Skeletal muscle satellite cell (primary cell): ENCODE measurements around the gene EPO. TPM values are rescaled to one million over a fixed set of nuclear protein-coding genes. Genes with fewer than 3 reads are reported as not detected.

Source experiments
- H3K27me3 ChIP-seq: 2 replicates; pipeline ENCODE4 v1.7.0; 2013; ENCODE audit warnings: low read length; ENCODE audit not compliant: control insufficient read depth, insufficient read depth
- H3K36me3 ChIP-seq: 2 replicates; pipeline ENCODE4 v1.7.0; 2013; ENCODE audit warnings: mild to moderate bottlenecking, control low read depth, low read length; ENCODE audit not compliant: insufficient read depth
- H3K4me1 ChIP-seq: 2 replicates; pipeline ENCODE4 v1.7.0; 2013; ENCODE audit warnings: low read length; ENCODE audit not compliant: control insufficient read depth, insufficient read depth
- H3K4me2 ChIP-seq: 2 replicates; pipeline ENCODE4 v1.7.0; 2013; ENCODE audit warnings: mild to moderate bottlenecking, low read length
- H3K4me3 ChIP-seq: 2 replicates; pipeline ENCODE4 v1.7.0; 2013; ENCODE audit warnings: low read length
- H3K9ac ChIP-seq: 2 replicates; pipeline ENCODE4 v1.7.0; 2013; ENCODE audit warnings: mild to moderate bottlenecking, low read depth, low read length, moderate library complexity
- H3K9me3 ChIP-seq: replicated peaks from 2 replicates; pipeline ENCODE4 v1.7.0; 2013; ENCODE audit warnings: mild to moderate bottlenecking, control low read depth, low read length
- total RNA-seq: library from RNA; depleted of rRNA; stranded (reverse); fragments of >200 nt; gene quantifications from 2 replicates; pipeline ENCODE4 v1.2.3, GENCODE V29; 2012; rRNA removed

EPO gene
- total RNA-seq, result not detected in 2 replicates

DNA sequence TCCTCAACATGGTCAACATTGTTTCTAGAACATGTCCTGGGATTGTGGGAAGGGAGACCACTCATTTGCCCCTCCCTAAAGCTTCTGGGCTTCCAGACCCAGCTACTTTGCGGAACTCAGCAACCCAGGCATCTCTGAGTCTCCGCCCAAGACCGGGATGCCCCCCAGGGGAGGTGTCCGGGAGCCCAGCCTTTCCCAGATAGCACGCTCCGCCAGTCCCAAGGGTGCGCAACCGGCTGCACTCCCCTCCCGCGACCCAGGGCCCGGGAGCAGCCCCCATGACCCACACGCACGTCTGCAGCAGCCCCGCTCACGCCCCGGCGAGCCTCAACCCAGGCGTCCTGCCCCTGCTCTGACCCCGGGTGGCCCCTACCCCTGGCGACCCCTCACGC is at the start of gene EPO:
Gene EPO, plus strand, starts transcription at position 190 of the 392 bp plus-strand sequence. CDS start 513 bp downstream, outside the sequence.
- Histone ChIP-seq H3K36me3 (no peaks in the 10 kb centered on the region), H3K27me3 (peaks cover 47% of the 10 kb centered on the region), H3K4me1 (peaks cover 3% of the 10 kb centered on the region), H3K9me3 (no peaks in the 10 kb centered on the region), H3K9ac (no peak within 1 kb of the TSS), H3K4me2 (peak within 1 kb of the TSS; percentile 50), H3K4me3 (no peak within 1 kb of the TSS)

DNA sequence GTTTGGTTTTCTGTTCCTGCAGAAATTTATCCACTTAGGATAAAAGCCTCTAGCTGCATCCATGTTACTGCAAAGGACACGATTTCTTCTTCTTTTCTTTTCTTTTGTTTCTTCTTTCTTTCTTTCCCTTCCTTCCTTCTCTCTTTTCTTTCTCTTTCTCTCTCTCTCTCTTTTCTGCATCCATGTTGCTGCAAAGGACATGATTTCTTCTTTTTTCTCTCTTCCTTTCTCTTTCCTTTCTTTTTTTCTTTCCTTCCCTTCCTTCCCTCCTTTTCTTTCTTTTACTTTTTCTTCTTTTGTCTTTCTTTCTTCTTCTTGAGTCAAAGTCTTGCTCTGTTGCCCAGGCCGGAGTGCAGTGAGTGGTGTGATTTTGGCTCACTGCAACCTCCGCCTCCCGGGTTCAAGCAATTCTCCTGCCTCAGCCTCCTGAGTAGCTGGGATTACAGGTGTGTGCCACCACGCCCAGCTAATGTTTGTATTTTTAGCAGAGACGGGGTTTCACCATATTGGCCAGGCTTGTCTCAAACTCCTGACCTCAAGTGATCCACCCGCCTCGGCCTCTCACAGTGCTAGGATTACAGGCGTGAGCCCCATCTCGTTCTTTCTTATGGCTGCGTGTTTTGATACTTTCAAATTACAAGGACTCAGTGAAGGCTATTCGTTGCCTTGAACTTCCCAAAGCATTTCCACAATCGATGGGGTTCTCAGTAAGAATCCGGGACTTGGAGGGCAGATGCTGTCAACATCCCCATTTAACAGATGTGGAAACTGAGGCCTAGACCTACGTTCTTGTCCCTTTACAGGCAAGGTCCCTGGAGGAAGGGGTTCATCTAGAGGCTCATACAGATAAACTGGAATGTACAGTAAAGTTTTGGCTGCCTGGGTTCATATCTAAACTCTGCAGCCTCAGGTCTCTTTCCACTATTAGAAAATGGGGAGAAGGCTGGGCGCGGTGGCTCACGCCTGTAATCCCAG is 48.6 kb upstream of the EPO start:
- peaks cover 16% of the 10 kb centered on the region for H3K27me3 ChIP-seq
- H3K9me3 ChIP-seq, result no peaks in the 10 kb centered on the region
- no peak overlapping the region for H3K9ac ChIP-seq
- H3K4me1 ChIP-seq, result no peaks in the 10 kb centered on the region
- H3K36me3 ChIP-seq, result peaks cover 3% of the 10 kb centered on the region
- no peak overlapping the region for H3K4me3 ChIP-seq
- no peak overlapping the region for H3K4me2 ChIP-seq

DNA sequence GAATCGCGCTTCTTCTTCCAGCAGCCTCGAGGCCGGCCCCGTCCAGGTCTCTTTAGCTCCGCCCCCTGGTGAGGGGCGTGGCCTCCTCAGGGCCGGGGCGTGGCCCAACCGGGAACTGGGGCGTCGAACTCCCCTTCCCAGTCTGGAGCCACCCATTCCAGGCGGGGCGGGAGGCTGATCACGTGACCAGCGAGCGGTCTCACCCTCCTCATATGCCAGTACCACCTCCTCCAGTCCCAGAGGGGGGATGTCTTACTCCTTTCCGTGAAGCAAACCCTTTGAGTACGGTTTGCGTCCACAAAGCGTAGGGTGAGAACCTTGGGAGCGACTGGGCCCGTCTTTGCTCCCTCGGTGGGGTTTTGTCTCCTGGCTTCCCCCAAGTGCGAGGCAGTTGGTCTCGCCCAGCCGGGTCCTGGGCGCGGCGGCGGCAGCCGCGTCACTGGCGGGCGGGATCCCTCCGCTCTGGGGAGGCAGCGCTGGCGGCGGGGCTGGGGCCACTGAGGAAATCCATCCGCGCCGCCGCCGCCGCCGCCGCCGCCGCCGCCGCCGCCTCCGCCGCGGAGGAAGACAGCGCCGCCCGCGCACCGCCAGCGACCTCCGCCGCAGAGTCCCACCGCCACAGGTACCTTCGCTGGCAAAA is 46.8 kb upstream of the EPO start, which contains the start of gene GNB2:
Gene GNB2, plus strand, starts transcription at position 439 of the 640 bp plus-strand sequence. CDS start 2,526 bp downstream, outside the sequence.
- Histone ChIP-seq H3K4me1 (no peaks in the 10 kb centered on the region), H3K9me3 (no peaks in the 10 kb centered on the region), H3K36me3 (peaks cover 21% of the 10 kb centered on the region), H3K4me2 (peak within 1 kb of the TSS; percentile 99), H3K27me3 (peaks cover 6% of the 10 kb centered on the region), H3K9ac (peak within 1 kb of the TSS; percentile 99), H3K4me3 (peak within 1 kb of the TSS; percentile 99)

DNA sequence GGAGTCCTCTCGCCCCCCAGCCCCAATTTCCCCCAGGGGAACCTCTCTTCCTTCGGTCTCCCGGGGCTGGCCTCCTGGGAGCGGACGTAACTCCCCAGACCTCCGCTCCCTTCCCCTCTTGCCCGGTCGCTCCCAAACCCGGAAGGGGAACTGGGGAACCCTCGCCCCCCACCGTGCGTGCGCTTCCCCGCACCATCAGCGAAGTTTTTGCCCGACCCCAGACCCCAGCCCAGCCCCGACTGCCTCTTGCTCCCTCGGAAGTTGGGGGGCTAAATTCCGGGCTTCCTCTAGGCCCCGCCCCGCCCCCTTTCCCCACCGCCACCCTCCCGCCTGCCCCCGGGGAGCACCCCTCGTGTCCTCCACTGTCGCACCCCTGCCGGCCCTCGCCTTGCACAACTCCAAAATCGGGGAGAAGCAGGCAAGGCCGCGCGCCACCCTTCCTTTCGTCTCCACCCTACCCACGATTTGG is 46.3 kb upstream of the EPO start:
- Histone ChIP-seq H3K9ac (peak overlapping the region; percentile 99), H3K4me1 (no peaks in the 10 kb centered on the region), H3K27me3 (peaks cover 6% of the 10 kb centered on the region), H3K9me3 (no peaks in the 10 kb centered on the region), H3K4me2 (peak overlapping the region; percentile 98), H3K4me3 (peak overlapping the region; percentile 99), H3K36me3 (peaks cover 24% of the 10 kb centered on the region)

DNA sequence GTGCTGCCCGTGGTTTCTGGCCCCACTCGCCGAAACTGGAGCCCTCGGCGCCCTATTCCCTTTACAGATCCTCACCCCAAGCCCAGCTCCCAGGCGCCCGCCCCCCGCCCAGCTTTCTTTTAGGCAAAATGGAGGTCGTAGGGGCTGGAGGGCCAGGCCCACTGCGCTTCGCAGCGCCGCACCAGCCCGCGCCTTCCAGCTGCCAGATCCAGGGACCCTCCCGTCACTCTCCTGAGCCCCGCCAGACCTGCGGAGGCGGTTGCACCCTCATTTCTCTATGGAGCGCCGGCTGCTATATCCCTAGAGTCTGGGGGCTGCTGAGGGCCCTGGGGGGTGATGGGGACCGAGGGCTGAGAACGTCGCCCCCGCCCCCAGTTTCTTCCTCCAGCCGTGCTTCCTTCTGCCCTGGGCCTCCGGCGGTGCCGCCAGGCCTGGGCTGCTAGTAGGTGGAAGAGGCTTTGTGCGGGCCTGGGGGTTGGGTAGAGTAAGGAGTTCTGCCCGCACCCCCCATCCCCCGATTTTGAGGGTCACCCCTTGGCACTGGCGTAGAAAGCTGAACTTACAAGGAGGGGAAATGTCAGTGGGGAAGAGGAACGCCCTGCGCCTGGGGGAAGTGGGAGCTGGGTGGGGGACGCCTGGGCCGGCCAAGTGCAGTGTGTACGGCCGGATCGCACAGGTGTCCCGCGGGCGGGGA is 45.7 kb upstream of the EPO start:
- H3K9ac ChIP-seq, result peak overlapping the region; percentile 99
- H3K4me3 ChIP-seq, result peak overlapping the region; percentile 99
- no peaks in the 10 kb centered on the region for H3K4me1 ChIP-seq
- H3K4me2 ChIP-seq, result peak overlapping the region; percentile 98
- H3K27me3 ChIP-seq, result peaks cover 6% of the 10 kb centered on the region
- peaks cover 29% of the 10 kb centered on the region for H3K36me3 ChIP-seq
- no peaks in the 10 kb centered on the region for H3K9me3 ChIP-seq

DNA sequence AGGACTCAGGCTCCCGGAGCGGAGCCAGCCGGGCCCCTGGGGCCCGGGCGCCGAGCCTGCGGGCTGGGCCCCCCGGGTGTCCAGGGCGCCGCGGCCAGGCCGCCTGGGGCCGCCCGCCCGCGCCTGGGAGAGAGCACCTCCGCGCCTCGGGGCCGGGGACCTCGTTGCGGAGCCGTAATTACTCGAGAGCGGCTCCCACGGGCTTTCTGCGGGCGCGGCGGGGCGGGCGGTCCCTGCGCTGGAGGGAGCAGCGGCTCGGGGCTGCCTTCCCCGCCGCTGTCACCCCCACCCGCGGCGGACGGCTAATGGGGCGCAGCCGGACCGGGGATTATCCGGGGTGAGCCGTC is 45.2 kb upstream of the EPO start:
- H3K4me3 ChIP-seq, result peak overlapping the region; percentile 99
- peaks cover 33% of the 10 kb centered on the region for H3K36me3 ChIP-seq
- H3K9me3 ChIP-seq, result no peaks in the 10 kb centered on the region
- H3K9ac ChIP-seq, result peak overlapping the region; percentile 99
- peak overlapping the region; percentile 98 for H3K4me2 ChIP-seq
- no peaks in the 10 kb centered on the region for H3K4me1 ChIP-seq
- H3K27me3 ChIP-seq, result peaks cover 3% of the 10 kb centered on the region

DNA sequence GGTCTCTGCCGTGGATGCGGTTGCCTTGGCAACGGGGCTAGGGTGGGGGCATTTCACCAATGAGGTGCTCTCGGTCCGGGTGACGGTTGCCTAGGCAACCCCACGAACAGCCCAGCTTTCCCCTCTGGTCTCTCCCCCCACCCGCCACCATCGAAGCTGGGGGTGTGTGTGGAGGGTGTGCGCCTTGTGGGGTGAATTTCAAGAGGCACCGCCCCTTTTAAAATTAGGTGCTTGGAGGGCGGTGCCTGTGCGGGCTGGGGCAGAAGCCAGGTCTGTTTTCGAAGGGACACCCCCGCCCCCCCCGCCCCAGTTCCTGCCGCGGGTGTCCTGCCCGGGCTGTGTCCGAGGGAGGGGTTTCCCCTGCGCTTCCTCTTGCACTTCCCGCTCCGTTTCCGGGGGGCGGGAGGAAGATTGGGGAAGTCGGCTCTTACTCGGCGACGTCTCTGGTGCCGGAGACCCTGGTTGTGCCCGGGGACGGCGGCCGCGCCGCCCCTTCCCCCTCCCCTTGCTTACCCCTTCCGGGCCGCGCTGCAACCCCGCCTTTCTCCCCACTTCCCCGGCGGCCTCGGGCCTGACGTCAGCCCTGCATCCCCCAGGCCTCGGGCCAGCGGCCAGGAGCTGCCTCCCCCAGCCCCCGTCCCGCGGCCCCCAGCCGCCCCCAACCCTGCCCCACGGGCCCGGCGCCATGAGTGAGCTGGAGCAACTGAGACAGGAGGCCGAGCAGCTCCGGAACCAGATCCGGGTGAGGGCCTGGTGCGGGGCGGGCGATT is 44.5 kb upstream of the EPO start:
- peak overlapping the region; percentile 99 for H3K9ac ChIP-seq
- H3K4me2 ChIP-seq, result peak overlapping the region; percentile 98
- no peaks in the 10 kb centered on the region for H3K27me3 ChIP-seq
- H3K9me3 ChIP-seq, result no peaks in the 10 kb centered on the region
- H3K4me3 ChIP-seq, result peak overlapping the region; percentile 99
- H3K36me3 ChIP-seq, result peaks cover 40% of the 10 kb centered on the region
- peaks cover 6% of the 10 kb centered on the region for H3K4me1 ChIP-seq

DNA sequence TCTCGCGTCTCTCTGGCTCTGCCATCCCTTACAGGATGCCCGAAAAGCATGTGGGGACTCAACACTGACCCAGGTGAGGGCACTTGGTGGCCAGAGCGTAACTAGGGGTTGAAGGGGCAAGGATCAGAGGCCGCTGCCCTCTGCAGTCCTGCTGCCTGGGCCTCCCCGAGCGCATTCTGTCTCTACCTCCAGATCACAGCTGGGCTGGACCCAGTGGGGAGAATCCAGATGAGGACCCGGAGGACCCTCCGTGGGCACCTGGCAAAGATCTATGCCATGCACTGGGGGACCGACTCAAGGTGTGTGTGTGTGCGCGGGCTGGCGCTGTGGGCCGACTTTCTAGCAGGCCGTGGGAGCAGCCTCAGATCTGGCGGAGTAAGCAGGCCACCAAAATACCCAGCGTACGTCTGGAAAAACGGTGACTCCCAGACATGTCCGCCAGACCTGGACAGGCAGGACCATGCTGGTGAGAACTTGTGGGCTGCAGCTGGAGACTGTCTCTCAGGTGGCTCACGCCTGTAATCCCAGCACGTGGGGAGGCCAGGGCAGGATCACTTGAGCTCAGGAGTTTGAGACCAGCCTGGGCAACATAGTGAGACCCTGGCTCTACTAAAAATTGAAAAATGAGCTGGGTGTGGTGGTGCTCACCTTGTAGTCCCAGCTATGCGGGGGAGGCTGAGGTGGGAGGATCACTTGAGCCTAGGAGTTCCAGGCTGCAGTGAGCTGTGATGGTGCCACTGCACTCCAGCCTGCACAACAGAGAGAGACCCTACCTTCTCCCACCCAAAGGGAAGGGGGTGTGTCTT is 43.6 kb upstream of the EPO start:
- peaks cover 48% of the 10 kb centered on the region for H3K36me3 ChIP-seq
- H3K9me3 ChIP-seq, result no peaks in the 10 kb centered on the region
- H3K9ac ChIP-seq, result peak overlapping the region; percentile 31
- peak overlapping the region; percentile 99 for H3K4me3 ChIP-seq
- peak overlapping the region; percentile 98 for H3K4me2 ChIP-seq
- H3K27me3 ChIP-seq, result no peaks in the 10 kb centered on the region
- peaks cover 7% of the 10 kb centered on the region for H3K4me1 ChIP-seq

DNA sequence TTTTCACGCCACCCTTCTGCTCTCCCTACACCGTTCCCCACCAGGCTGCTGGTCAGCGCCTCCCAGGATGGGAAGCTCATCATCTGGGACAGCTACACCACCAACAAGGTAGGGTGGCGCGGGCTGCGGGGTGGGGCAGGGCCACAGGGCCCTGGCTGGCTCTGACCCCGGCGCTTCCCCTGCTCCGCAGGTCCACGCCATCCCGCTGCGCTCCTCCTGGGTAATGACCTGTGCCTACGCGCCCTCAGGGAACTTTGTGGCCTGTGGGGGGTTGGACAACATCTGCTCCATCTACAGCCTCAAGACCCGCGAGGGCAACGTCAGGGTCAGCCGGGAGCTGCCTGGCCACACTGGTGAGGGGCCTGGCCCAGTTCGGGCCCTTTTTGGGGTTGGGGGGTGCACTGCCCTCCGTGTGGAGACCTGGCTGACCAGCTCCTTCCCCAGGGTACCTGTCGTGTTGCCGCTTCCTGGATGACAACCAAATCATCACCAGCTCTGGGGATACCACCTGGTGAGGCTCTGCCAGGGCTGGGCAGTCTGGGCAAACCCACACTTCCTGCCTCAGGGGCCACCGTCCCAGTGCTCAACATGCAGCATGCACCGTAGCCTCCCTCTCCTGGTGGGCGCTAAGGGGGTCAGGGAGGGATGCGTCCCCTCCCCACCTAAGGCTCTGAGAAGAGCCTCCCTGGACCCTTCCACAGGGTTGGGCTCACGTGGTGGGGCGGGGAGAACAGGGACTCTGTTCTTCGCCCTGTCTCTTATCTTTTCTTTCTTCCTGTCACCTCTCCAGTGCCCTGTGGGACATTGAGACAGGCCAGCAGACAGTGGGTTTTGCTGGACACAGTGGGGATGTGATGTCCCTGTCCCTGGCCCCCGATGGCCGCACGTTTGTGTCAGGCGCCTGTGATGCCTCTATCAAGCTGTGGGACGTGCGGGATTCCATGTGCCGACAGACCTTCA is 42.7 kb upstream of the EPO start:
- no peak overlapping the region for H3K9ac ChIP-seq
- H3K27me3 ChIP-seq, result no peaks in the 10 kb centered on the region
- H3K4me2 ChIP-seq, result no peak overlapping the region
- no peak overlapping the region for H3K4me3 ChIP-seq
- peaks cover 57% of the 10 kb centered on the region for H3K36me3 ChIP-seq
- H3K4me1 ChIP-seq, result peaks cover 16% of the 10 kb centered on the region
- no peaks in the 10 kb centered on the region for H3K9me3 ChIP-seq
